Cardiac muscle cell (in vitro differentiated cells and primary cell): Measurements from ENCODE around the gene LYZL2. TPM values are rescaled to one million over a fixed set of nuclear protein-coding genes. Genes with fewer than 3 reads are reported as not detected.

ENCODE experiments used
- DNase-seq, 2 donors: peaks; one replicate each; pipeline versions ENCODE4 v3.0.0 to v3.0.0-alpha.2; 2010 to 2017; ENCODE audit warnings: low read depth in 1 of 2, low spot score in 1 of 2
- H3K27ac ChIP-seq: fragments of 200-600 bp; sonication (generic); 2 replicates; pipeline ENCODE4 v1.5.1; 2016
- H3K27me3 ChIP-seq: fragments of 200-600 bp; sonication (generic); 2 replicates; pipeline ENCODE4 v1.6.0; 2016; ENCODE audit warnings: control low read depth
- H3K36me3 ChIP-seq: fragments of 200-600 bp; sonication (generic); 2 replicates; pipeline ENCODE4 v1.5.1; 2016; ENCODE audit warnings: control low read depth
- H3K4me1 ChIP-seq: fragments of 200-600 bp; sonication (generic); 2 replicates; pipeline ENCODE4 v1.8.1; 2017; ENCODE audit warnings: low read depth, mild to moderate bottlenecking, mixed run types
- H3K4me3 ChIP-seq: fragments of 200-600 bp; sonication (generic); 2 replicates; pipeline ENCODE4 v1.5.1; 2016; ENCODE audit warnings: mild to moderate bottlenecking
- H3K9me3 ChIP-seq: fragments of 200-600 bp; sonication (generic); 2 replicates; pipeline ENCODE4 v1.5.1; 2017; ENCODE audit warnings: low read depth, mild to moderate bottlenecking, control low read depth
- CTCF ChIP-seq: IDR thresholded peaks from 2 replicates; pipeline ENCODE4 v1.5.1; 2012; ENCODE audit warnings: low read depth, mild to moderate bottlenecking, low read length
- polyA plus RNA-seq: library from polyadenylated mRNA; unstranded; fragments of >200 nt; fragmentation: Nextera tagmentation; extraction: Ambion mirVana; gene quantifications from 2 replicates; pipeline ENCODE4 v1.2.1, GENCODE V29; 2016
- total RNA-seq: library from RNA; depleted of rRNA; stranded (reverse); fragments of >200 nt; gene quantifications from 2 replicates; pipeline ENCODE4 v1.2.3, GENCODE V29; 2016

Gene LYZL2
- total and polyA plus RNA-seq, 2 experiments from 2014 or later: not detected

DNA sequence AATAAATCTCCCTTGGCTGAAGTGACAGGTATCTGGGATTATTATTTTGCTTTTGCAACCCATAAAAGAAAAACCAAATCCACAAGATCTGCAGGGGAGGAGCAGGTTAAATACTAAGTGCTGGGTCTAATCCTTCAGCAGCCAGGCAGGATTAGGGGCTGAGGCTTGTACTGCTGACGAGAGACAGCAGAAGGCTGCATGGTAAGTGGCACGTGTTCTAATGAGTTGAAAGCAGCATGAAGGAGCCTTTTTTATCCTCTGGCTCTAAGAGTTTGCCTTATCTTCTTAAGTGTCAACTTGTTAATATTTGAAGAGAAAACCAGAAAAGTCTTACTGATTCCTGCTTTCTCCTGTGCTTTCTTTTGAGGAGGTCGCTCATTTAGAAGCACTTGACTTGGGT, 50.0 kb downstream of the LYZL2 start:
- H3K36me3 ChIP-seq: no peaks in the 10 kb centered on the region
- DNase-seq: peak in 1 of 2 donors; percentile 42
- TF ChIP-seq CTCF: no peak
- H3K4me1 ChIP-seq: peaks cover 17% of the 10 kb centered on the region
- H3K27me3 ChIP-seq: peaks cover 2% of the 10 kb centered on the region
- no peaks in the 10 kb centered on the region for H3K9me3 ChIP-seq
- H3K27ac ChIP-seq: no peak overlapping the region
- no peak overlapping the region for H3K4me3 ChIP-seq

DNA sequence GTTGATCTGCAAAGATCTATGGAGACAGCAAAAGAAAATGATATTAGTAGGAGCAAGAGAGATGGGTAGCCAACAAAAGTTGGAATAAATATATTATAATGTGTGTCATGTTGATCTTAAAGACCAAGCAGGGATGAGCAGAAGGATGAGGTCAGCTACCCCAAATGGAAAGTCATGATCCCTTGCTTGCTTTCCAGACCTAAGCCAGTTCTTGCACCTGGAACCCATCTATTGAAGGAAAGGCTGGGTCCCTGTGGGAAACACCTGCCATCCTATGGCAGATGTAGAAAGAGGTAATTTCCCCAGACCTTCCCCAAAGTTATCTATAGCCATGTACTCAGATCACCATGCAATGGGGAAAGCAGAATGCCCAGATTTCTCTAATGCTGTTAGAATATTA, 52.5 kb downstream of the LYZL2 start:
- TF ChIP-seq CTCF: no peak
- H3K9me3 ChIP-seq: no peaks in the 10 kb centered on the region
- H3K4me3 ChIP-seq: no peak overlapping the region
- H3K36me3 ChIP-seq: no peaks in the 10 kb centered on the region
- no peak overlapping the region for H3K27ac ChIP-seq
- H3K27me3 ChIP-seq: peaks cover 2% of the 10 kb centered on the region
- peaks cover 17% of the 10 kb centered on the region for H3K4me1 ChIP-seq
- no peak for DNase-seq

DNA sequence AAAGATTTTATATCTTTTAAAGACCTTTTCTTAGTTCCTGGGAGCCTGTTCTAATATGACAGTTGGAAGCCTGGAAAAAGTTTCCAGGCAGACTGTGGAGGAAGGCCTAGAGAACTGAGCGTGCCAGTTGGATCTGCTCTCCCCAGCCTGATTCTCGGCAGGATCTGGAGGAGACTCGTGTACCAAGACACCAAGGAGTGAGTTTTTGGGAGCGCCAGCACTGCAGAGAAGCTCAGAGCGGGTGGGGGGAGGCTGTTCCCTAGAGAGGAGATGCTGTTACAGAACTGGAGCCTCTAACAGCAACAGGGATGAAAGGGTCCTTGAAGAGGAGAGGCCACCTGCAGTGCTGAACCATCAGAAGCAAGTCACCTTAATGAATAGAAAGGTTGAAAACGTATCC, 52.9 kb downstream of the LYZL2 start:
- Histone ChIP-seq H3K4me3 (no peak overlapping the region), H3K27ac (no peak overlapping the region), H3K9me3 (no peaks in the 10 kb centered on the region), H3K27me3 (peaks cover 2% of the 10 kb centered on the region), H3K4me1 (peaks cover 17% of the 10 kb centered on the region), H3K36me3 (no peaks in the 10 kb centered on the region)
- no peak for DNase-seq
- no peak for TF ChIP-seq CTCF

DNA sequence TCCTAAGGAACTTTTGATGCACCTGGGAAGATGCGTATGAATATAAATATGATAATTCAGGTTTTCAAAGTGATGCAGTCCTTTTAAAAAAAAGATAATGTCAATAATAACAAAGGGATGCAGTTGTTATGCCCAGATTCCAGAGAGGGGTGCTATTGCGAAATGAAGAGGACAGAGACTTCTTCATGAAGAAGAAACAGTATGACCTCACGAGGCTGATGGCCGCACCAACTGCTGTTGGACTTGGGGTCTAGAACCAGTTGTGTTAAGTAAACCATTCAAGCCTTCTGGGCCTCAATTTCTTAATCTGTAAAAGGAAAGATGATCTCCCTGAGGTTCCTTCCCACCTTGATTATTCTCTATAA, 55.1 kb downstream of the LYZL2 start:
- TF ChIP-seq CTCF: no peak
- Histone ChIP-seq H3K9me3 (no peaks in the 10 kb centered on the region), H3K27me3 (peaks cover 2% of the 10 kb centered on the region), H3K4me3 (no peak overlapping the region), H3K27ac (no peak overlapping the region), H3K36me3 (no peaks in the 10 kb centered on the region), H3K4me1 (peaks cover 10% of the 10 kb centered on the region)
- no peak for DNase-seq

DNA sequence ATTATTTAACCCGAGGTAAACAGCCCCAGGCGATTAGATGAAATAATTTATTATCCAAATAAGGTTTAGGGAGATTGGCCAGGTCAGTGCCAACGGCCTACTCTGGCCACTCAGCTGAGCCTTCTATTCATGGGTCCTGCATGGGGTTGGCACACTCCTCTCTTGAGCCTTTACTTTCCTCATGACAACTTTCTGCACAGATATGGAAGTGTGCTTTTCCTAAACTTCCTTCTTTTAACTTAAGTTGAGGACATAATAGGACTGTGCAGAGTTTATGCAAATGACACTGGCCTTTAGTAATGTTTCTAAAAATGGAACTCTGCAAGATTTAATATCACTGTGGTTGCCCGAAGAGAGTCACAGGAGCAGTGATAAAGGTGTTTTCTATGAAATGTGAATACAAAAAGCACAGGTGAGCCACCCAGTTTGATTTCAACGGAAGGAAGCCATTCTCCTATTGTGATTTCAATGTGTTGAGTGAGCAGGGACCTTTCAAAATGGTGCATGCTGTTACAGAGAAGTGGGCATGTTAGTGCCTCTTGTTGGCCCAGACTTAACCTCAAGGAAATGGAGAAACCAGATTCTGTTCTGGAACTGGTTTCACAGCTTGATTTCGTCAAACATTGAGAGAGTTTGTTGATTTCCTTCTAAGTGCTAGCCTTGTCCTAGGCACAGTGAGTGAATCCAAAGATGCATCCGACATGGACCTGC, 55.7 kb downstream of the LYZL2 start:
- DNase-seq: no peak
- Histone ChIP-seq H3K27ac (no peak overlapping the region), H3K27me3 (peaks cover 2% of the 10 kb centered on the region), H3K9me3 (no peaks in the 10 kb centered on the region), H3K36me3 (no peaks in the 10 kb centered on the region), H3K4me3 (no peak overlapping the region), H3K4me1 (peaks cover 5% of the 10 kb centered on the region)
- TF ChIP-seq CTCF: no peak
